RWPE2 (cell line): ENCODE data around the gene DHX36.

ENCODE experiments used
- ATAC-seq: fragments of 200-7000 bp; cut with Tn5 transposase; 3 replicates; pipeline ENCODE4 v1.9.1; 2021; ENCODE audit warnings: low read depth
- DNase-seq: peaks from one replicate; pipeline ENCODE4 v3.0.0-alpha.2; 2020; ENCODE audit warnings: low spot score
- H3K27ac ChIP-seq: fragments of 450-650 bp; 2 replicates; pipeline ENCODE4 v1.5.1; 2017; ENCODE audit warnings: mild to moderate bottlenecking; ENCODE audit not compliant: poor library complexity, severe bottlenecking
- H3K27me3 ChIP-seq: fragments of 250-450 bp; sonication (Bioruptor Pico); 2 replicates; pipeline ENCODE4 v1.5.1; 2021; ENCODE audit warnings: mild to moderate bottlenecking, moderate library complexity; ENCODE audit not compliant: insufficient read depth, poor library complexity, severe bottlenecking
- H3K36me3 ChIP-seq: fragments of 250-450 bp; sonication (Bioruptor Pico); 2 replicates; pipeline ENCODE4 v1.5.1; 2020; ENCODE audit warnings: low read depth, mild to moderate bottlenecking, moderate library complexity
- H3K4me1 ChIP-seq: fragments of 250-450 bp; sonication (Bioruptor Pico); 2 replicates; pipeline ENCODE4 v1.5.1; 2021; ENCODE audit warnings: mild to moderate bottlenecking, moderate library complexity; ENCODE audit not compliant: insufficient read depth, poor library complexity, severe bottlenecking
- H3K4me3 ChIP-seq: fragments of 250-450 bp; sonication (Bioruptor Pico); 2 replicates; pipeline ENCODE4 v1.5.1; 2021; ENCODE audit warnings: mild to moderate bottlenecking, moderate library complexity; ENCODE audit not compliant: severe bottlenecking
- H3K9me3 ChIP-seq: fragments of 250-450 bp; sonication (Bioruptor Pico); 2 replicates; pipeline ENCODE4 v1.5.1; 2021; ENCODE audit warnings: mild to moderate bottlenecking, moderate library complexity; ENCODE audit not compliant: severe bottlenecking
- TF ChIP-seq, protein P1 (sequence below): fragments of 450-650 bp; IDR thresholded peaks from one replicate; pipeline ENCODE4 v1.5.1; 2017; ENCODE audit warnings: mild to moderate bottlenecking, moderate library complexity; ENCODE audit not compliant: poor library complexity, severe bottlenecking

Gene DHX36

DNA sequence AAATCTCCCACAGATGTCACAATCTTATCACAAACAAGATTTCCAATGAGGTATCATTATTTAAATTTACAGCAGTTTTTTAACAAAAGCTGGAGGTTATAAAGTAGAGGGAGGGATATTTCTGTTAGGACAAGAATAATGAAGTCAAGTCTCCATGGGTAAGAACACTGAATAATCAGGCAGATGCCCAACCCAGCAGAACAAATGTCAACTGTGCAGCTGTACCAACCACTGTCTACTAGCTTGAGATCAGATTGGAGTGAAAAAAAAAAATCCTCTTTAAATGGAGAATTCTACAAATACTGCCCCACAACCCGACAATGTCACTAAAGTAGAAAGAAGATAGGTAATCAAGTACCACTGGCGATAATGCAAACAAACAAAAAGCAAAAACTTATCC is 30.3 kb downstream of the DHX36 start:
- Histone ChIP-seq H3K36me3 (peaks cover 89% of the 10 kb centered on the region), H3K9me3 (no peaks in the 10 kb centered on the region), H3K4me3 (no peak overlapping the region), H3K4me1 (no peaks in the 10 kb centered on the region), H3K27ac (no peak overlapping the region), H3K27me3 (no peaks in the 10 kb centered on the region)
- DNase-seq (no peak), ATAC-seq (no peak)
- TF ChIP-seq, protein P1, sequence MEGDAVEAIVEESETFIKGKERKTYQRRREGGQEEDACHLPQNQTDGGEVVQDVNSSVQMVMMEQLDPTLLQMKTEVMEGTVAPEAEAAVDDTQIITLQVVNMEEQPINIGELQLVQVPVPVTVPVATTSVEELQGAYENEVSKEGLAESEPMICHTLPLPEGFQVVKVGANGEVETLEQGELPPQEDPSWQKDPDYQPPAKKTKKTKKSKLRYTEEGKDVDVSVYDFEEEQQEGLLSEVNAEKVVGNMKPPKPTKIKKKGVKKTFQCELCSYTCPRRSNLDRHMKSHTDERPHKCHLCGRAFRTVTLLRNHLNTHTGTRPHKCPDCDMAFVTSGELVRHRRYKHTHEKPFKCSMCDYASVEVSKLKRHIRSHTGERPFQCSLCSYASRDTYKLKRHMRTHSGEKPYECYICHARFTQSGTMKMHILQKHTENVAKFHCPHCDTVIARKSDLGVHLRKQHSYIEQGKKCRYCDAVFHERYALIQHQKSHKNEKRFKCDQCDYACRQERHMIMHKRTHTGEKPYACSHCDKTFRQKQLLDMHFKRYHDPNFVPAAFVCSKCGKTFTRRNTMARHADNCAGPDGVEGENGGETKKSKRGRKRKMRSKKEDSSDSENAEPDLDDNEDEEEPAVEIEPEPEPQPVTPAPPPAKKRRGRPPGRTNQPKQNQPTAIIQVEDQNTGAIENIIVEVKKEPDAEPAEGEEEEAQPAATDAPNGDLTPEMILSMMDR = no peak

DNA sequence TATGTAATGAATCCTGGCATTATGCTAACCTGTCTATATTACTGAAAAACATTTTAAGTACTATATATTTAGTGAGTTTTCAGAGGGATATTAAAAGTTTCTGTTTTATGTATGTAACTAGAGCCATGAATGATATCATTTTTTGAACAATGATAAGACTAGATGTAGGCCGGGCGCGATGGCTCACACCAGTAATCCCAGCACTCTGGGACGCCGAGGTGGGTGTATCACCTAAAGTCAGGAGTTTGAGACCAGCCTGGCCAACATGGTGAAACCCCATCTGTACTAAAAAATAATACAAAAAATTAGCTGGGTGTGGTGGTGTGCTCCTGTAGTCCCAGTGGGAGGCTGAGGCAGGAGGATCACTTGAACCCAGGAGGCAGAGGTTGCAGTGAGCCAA is 34.1 kb downstream of the DHX36 start:
- Histone ChIP-seq H3K4me3 (no peak overlapping the region), H3K27ac (no peak overlapping the region), H3K36me3 (peaks cover 88% of the 10 kb centered on the region), H3K9me3 (no peaks in the 10 kb centered on the region), H3K27me3 (no peaks in the 10 kb centered on the region), H3K4me1 (no peaks in the 10 kb centered on the region)
- ATAC-seq (no peak), DNase-seq (no peak)
- TF ChIP-seq, protein P1 = no peak

DNA sequence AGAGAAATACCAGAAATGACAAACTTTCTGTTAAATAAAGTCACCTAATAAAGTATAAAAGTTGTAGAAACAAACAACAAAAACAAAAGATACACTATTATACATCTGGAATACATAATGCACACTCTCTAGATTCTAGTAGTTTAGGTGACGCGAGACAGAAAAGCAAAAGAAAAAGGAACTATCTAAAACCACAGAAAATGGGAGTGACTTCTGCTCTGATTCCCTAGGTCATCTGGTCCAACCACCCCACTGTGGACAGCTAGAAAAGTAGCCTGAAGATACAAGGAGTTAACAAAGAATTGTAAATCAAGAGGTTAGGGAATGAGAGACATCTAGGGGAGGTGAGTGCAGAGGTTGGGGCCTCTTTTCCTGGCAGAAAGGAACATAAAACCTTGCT is 39.1 kb downstream of the DHX36 start:
- Histone ChIP-seq H3K9me3 (no peaks in the 10 kb centered on the region), H3K4me3 (no peak overlapping the region), H3K36me3 (peaks cover 96% of the 10 kb centered on the region), H3K27me3 (no peaks in the 10 kb centered on the region), H3K4me1 (no peaks in the 10 kb centered on the region), H3K27ac (no peak overlapping the region)
- TF ChIP-seq, protein P1 = no peak
- DNase-seq (no peak), ATAC-seq (no peak)

DNA sequence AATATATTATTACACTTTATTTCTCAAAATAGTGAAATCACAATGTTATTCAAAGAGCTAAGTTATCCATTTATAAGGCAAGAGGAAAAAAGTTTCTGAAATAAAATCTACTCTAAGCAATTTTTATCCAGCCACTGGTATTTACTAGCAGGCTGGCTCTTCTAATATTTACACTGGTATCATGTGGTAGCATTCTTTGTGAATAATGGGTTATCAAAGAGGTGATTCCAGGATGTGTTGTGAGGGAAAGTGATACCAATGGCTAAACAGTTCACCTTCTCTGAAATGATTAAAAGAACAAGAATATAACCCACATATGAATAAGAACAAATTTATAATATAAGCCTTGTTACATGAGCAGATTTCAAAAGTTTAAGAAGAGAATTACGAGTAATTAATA is 44.1 kb downstream of the DHX36 start:
- H3K36me3 ChIP-seq = peaks cover 100% of the 10 kb centered on the region
- H3K27me3 ChIP-seq = no peaks in the 10 kb centered on the region
- H3K4me1 ChIP-seq = no peaks in the 10 kb centered on the region
- no peaks in the 10 kb centered on the region for H3K9me3 ChIP-seq
- H3K4me3 ChIP-seq = no peak overlapping the region
- DNase-seq (no peak), ATAC-seq (no peak)
- H3K27ac ChIP-seq = no peak overlapping the region
- TF ChIP-seq, protein P1 = no peak

DNA sequence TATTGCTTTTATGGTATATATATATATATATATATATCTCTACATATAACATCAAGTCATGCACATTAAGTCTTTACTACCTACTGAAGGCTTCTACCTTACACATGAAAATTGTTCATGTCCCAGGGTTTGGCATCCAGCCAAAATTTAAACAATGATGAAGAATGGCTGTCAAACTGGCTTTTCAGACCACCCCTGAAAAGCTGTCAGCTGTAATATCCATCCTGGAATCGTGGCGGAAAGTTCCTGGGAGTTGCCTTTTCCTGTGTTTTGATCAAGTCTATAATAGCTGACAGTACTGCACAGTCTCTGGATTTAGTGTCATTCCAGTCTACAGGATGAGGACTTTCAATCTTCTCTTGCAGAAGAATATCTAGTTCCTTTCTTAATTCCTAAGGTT is 48.3 kb downstream of the DHX36 start:
- ATAC-seq (no peak), DNase-seq (no peak)
- no peak overlapping the region for H3K27ac ChIP-seq
- TF ChIP-seq, protein P1 = no peak
- H3K27me3 ChIP-seq = no peaks in the 10 kb centered on the region
- H3K4me3 ChIP-seq = no peak overlapping the region
- H3K4me1 ChIP-seq = no peaks in the 10 kb centered on the region
- peaks cover 100% of the 10 kb centered on the region for H3K36me3 ChIP-seq
- no peaks in the 10 kb centered on the region for H3K9me3 ChIP-seq
